GM12891 (cell line): ENCODE measurements around the gene FMO5.

Source experiments
- POLR2A ChIP-seq: IDR thresholded peaks from 2 replicates; pipeline ENCODE4 v1.6.1; 2011; ENCODE audit warnings: low read depth, low read length, control low read depth
- POLR2AphosphoS5 ChIP-seq: IDR thresholded peaks from 2 replicates; pipeline ENCODE4 v1.6.1; 2011; ENCODE audit warnings: low read depth, low read length, control low read depth

GRCh38 chr1:147273409-147274336 is 48.5 kb upstream of the FMO5 start:
- TF ChIP-seq POLR2AphosphoS5 (no peak), POLR2A (no peak)
